ENCODE data around the gene NAV3. TPM values are rescaled to one million over a fixed set of nuclear protein-coding genes. Genes with fewer than 3 reads are reported as not detected.

The NAV3 gene
- total and polyA plus RNA-seq, 7 donors, result 0.47 to 4.2 (median 2.2) TPM

GRCh38 chr12:77941401-77941800, 110.7 kb downstream of the NAV3 start:
- TF ChIP-seq, protein P1, sequence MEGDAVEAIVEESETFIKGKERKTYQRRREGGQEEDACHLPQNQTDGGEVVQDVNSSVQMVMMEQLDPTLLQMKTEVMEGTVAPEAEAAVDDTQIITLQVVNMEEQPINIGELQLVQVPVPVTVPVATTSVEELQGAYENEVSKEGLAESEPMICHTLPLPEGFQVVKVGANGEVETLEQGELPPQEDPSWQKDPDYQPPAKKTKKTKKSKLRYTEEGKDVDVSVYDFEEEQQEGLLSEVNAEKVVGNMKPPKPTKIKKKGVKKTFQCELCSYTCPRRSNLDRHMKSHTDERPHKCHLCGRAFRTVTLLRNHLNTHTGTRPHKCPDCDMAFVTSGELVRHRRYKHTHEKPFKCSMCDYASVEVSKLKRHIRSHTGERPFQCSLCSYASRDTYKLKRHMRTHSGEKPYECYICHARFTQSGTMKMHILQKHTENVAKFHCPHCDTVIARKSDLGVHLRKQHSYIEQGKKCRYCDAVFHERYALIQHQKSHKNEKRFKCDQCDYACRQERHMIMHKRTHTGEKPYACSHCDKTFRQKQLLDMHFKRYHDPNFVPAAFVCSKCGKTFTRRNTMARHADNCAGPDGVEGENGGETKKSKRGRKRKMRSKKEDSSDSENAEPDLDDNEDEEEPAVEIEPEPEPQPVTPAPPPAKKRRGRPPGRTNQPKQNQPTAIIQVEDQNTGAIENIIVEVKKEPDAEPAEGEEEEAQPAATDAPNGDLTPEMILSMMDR (IDR thresholded peaks at IDR 0.05), result no peak
- ATAC-seq (no peak), DNase-seq (no peak)
- H3K4me1 ChIP-seq, result no peaks in the 10 kb centered on the region
- no peak overlapping the region for H3K4me3 ChIP-seq
- intact Hi-C loops (cut with DNase I), result no loop called here
- no peak overlapping the region for H3K27ac ChIP-seq
- H3K27me3 ChIP-seq (ENCODE audit: insufficient read depth in 3 of 3, low read length in 2 of 3), result no peaks in the 10 kb centered on the region
- WGBS, 3 donors, result 74 to 81% (median 77%) methylated on average over 1 of the region's 1 CpG
- no peaks in the 10 kb centered on the region for H3K36me3 ChIP-seq (ENCODE audit: insufficient read depth in 1 of 2, low read depth in 1 of 2)
- no peaks in the 10 kb centered on the region for H3K9me3 ChIP-seq

- H3K4me3 ChIP-seq, result no peak overlapping the region
- H3K4me1 ChIP-seq, result no peaks in the 10 kb centered on the region
- WGBS, 3 donors, result 60 to 80% (median 71%) methylated on average over 1 of the region's 1 CpG
- no peak for DNase-seq
- H3K27ac ChIP-seq, result no peak overlapping the region
- intact Hi-C loops (cut with DNase I), result no loop called here
- H3K36me3 ChIP-seq (ENCODE audit: insufficient read depth in 1 of 2, low read depth in 1 of 2), result no peaks in the 10 kb centered on the region
- ATAC-seq, result no peak
- TF ChIP-seq, protein P1 (IDR thresholded peaks at IDR 0.05), result no peak
- no peaks in the 10 kb centered on the region for H3K27me3 ChIP-seq (ENCODE audit: insufficient read depth in 3 of 3, low read length in 2 of 3)
- no peaks in the 10 kb centered on the region for H3K9me3 ChIP-seq
These were observed 112.8 kb downstream of the NAV3 start for GRCh38 chr12:77943466-77943865.

- WGBS, 3 donors, result 26 to 41% (median 34%) methylated on average over 2 of the region's 2 CpGs
- DNase-seq (no peak), ATAC-seq (no peak)
- Histone ChIP-seq H3K27ac (no peak overlapping the region), H3K4me3 (no peak overlapping the region), H3K9me3 (no peaks in the 10 kb centered on the region), H3K27me3 (ENCODE audit: insufficient read depth in 3 of 3, low read length in 2 of 3) (no peaks in the 10 kb centered on the region), H3K36me3 (ENCODE audit: insufficient read depth in 1 of 2, low read depth in 1 of 2) (no peaks in the 10 kb centered on the region), H3K4me1 (no peaks in the 10 kb centered on the region)
- intact Hi-C loops (cut with DNase I), result no loop called here
- TF ChIP-seq, protein P1 (IDR thresholded peaks at IDR 0.05), result no peak
These were observed 115.9 kb downstream of the NAV3 start for GRCh38 chr12:77946541-77947061.

- H3K4me1 ChIP-seq, result no peaks in the 10 kb centered on the region
- intact Hi-C loops (cut with DNase I), result no loop called here
- H3K4me3 ChIP-seq, result no peak overlapping the region
- no peak for DNase-seq
- H3K36me3 ChIP-seq (ENCODE audit: insufficient read depth in 1 of 2, low read depth in 1 of 2), result no peaks in the 10 kb centered on the region
- ATAC-seq, result no peak
- H3K27me3 ChIP-seq (ENCODE audit: insufficient read depth in 3 of 3, low read length in 2 of 3), result no peaks in the 10 kb centered on the region
- H3K9me3 ChIP-seq, result no peaks in the 10 kb centered on the region
- H3K27ac ChIP-seq, result no peak overlapping the region
- TF ChIP-seq, protein P1 (IDR thresholded peaks at IDR 0.05), result no peak
These were observed 116.6 kb downstream of the NAV3 start for GRCh38 chr12:77947330-77947729.

DNA sequence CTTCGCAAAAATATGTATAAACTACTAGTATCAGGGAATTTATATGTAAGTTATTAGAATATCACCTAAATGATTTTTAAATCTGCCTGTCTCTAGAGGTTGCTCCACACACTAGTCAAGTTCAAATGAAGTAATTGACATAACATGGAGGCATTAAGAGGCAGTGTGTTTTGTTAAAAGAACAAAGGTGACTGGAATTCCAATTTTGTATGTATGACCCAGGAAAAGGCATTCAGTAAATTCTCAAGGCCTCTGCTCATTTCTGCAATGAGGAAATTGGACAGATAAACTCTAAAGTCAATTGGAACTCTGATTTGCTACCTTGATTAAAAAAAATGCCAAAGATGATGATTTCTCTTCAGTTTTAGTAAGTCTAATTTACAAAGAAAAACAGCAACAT, 117.1 kb downstream of the NAV3 start:
- WGBS, 3 donors, result 95 to 100% (median 97%) methylated on average over 1 of the region's 1 CpG
- no peak overlapping the region for H3K4me3 ChIP-seq
- ATAC-seq (no peak), DNase-seq (no peak)
- no peak overlapping the region for H3K27ac ChIP-seq
- no peaks in the 10 kb centered on the region for H3K9me3 ChIP-seq
- TF ChIP-seq, protein P1 (IDR thresholded peaks at IDR 0.05), result no peak
- H3K27me3 ChIP-seq (ENCODE audit: insufficient read depth in 3 of 3, low read length in 2 of 3), result no peaks in the 10 kb centered on the region
- intact Hi-C loops (cut with DNase I), result no loop called here
- no peaks in the 10 kb centered on the region for H3K36me3 ChIP-seq (ENCODE audit: insufficient read depth in 1 of 2, low read depth in 1 of 2)
- H3K4me1 ChIP-seq, result no peaks in the 10 kb centered on the region
